IMR-90 (cell line): ENCODE results near the gene KIF1A. TPM values are rescaled to one million over a fixed set of nuclear protein-coding genes. Genes with fewer than 3 reads are reported as not detected.

Experiments
- ATAC-seq: fragments of 200-7000 bp; cut with Tn5 transposase; 2 replicates; pipeline ENCODE4 v1.9.1; 2020; ENCODE audit warnings: low read depth, mild to moderate bottlenecking, moderate library complexity
- BruUV-seq: library from RNA; stranded (reverse); fragments of 400-500 nt; replicated peaks from 2 replicates; lab custom pipeline; 2021; lab: Mats Ljungman, UMichigan
- CTCF ChIA-PET: fragments of 300-600 bp; formaldehyde crosslinking; extraction: SDS; loops from one replicate; lab custom pipeline; 2021; ENCODE audit warnings: antibody characterized with exemption; lab: Yijun Ruan, JAX
- POLR2A ChIA-PET: fragments of 300-600 bp; sonication (Branson Sonifier 250); formaldehyde crosslinking; loops from one replicate; lab custom pipeline; 2022; ENCODE audit warnings: antibody characterized with exemption; ENCODE audit not compliant: unreplicated experiment; lab: Charles Lee
- DNase-seq: peaks from one replicate; pipeline ENCODE4 v3.0.0; 2013
- H2AFZ ChIP-seq: replicated peaks from 2 replicates; pipeline ENCODE3; 2013; ENCODE audit warnings: low read length, mild to moderate bottlenecking; ENCODE audit not compliant: poor library complexity
- H2AK5ac ChIP-seq: 2 replicates; pipeline ENCODE4 v1.6.1; 2013; ENCODE audit warnings: low read depth, low read length, inconsistent platforms
- H2AK9ac ChIP-seq: replicated peaks from 2 replicates; pipeline ENCODE3; 2013; ENCODE audit warnings: mild to moderate bottlenecking, low read depth, low read length, moderate library complexity; ENCODE audit not compliant: poor library complexity
- H2BK120ac ChIP-seq: 2 replicates; pipeline ENCODE4 v1.6.1; 2013; ENCODE audit warnings: low read depth, low read length, inconsistent platforms
- H2BK15ac ChIP-seq: 3 replicates; pipeline ENCODE4 v1.6.1; 2013; ENCODE audit warnings: low read depth, low read length, inconsistent platforms
- H2BK20ac ChIP-seq: 2 replicates; pipeline ENCODE4 v1.6.1; 2013; ENCODE audit warnings: low read depth, mild to moderate bottlenecking, inconsistent platforms, low read length, moderate library complexity
- H2BK5ac ChIP-seq: 2 replicates; pipeline ENCODE4 v1.6.1; 2013; ENCODE audit warnings: mild to moderate bottlenecking, low read depth, low read length, inconsistent platforms; ENCODE audit not compliant: poor library complexity, severe bottlenecking
- H3K14ac ChIP-seq: replicated peaks from 2 replicates; pipeline ENCODE4 v1.6.1; 2013; ENCODE audit warnings: low read depth, low read length, inconsistent platforms
- H3K18ac ChIP-seq: 2 replicates; pipeline ENCODE4 v1.6.1; 2013; ENCODE audit warnings: low read depth, low read length, control low read depth
- H3K23ac ChIP-seq: 2 replicates; pipeline ENCODE4 v1.6.1; 2013; ENCODE audit warnings: low read depth, low read length, inconsistent platforms
- H3K27ac ChIP-seq: 2 replicates; pipeline ENCODE4 v1.5.1; 2013; ENCODE audit warnings: mild to moderate bottlenecking, control low read depth, low read length; ENCODE audit not compliant: insufficient read depth
- H3K27me3 ChIP-seq: 2 replicates; pipeline ENCODE4 v1.6.1; 2013; ENCODE audit warnings: low read length; ENCODE audit not compliant: control insufficient read depth, insufficient read depth
- H3K36me3 ChIP-seq: 2 replicates; pipeline ENCODE4 v1.6.1; 2013; ENCODE audit warnings: low read length, mixed read lengths; ENCODE audit not compliant: control insufficient read depth, insufficient read depth
- H3K4ac ChIP-seq: 2 replicates; pipeline ENCODE4 v1.6.1; 2013; ENCODE audit warnings: low read depth, low read length, inconsistent platforms
- H3K4me1 ChIP-seq: 2 replicates; pipeline ENCODE4 v1.6.1; 2013; ENCODE audit warnings: low read length, mixed read lengths; ENCODE audit not compliant: control insufficient read depth, insufficient read depth
- H3K4me2 ChIP-seq: 2 replicates; pipeline ENCODE4 v1.6.1; 2013; ENCODE audit warnings: low read depth, mild to moderate bottlenecking, control low read depth, low read length, moderate library complexity
- H3K4me3 ChIP-seq: 2 replicates; pipeline ENCODE4 v1.5.1; 2013; ENCODE audit warnings: low read depth, mild to moderate bottlenecking, control low read depth, low read length, moderate library complexity; ENCODE audit not compliant: insufficient read depth
- H3K56ac ChIP-seq: 2 replicates; pipeline ENCODE4 v1.6.1; 2013; ENCODE audit warnings: low read length, inconsistent platforms; ENCODE audit not compliant: insufficient read depth; ENCODE audit errors: extremely low read depth
- H3K79me1 ChIP-seq, 2 experiments: 2 replicates each; pipeline ENCODE4 v1.6.1; 2013; ENCODE audit warnings: low read length in 2 of 2, inconsistent platforms in 1 of 2, low read depth in 1 of 2
- H3K9ac ChIP-seq: 2 replicates; pipeline ENCODE4 v1.6.1; 2013; ENCODE audit warnings: low read depth, low read length, control low read depth
- H3K9me1 ChIP-seq: 2 replicates; pipeline ENCODE4 v1.6.1; 2013; ENCODE audit warnings: low read length, inconsistent platforms; ENCODE audit not compliant: insufficient read depth
- H3K9me3 ChIP-seq: 2 replicates; pipeline ENCODE4 v1.6.1; 2013; ENCODE audit warnings: low read length; ENCODE audit not compliant: control insufficient read depth, insufficient read depth
- H4K20me1 ChIP-seq: 2 replicates; pipeline ENCODE4 v1.6.1; 2013; ENCODE audit warnings: low read length, inconsistent platforms; ENCODE audit not compliant: insufficient read depth
- H4K5ac ChIP-seq: 2 replicates; pipeline ENCODE4 v1.6.1; 2013; ENCODE audit warnings: mild to moderate bottlenecking, low read depth, low read length, control low read depth
- H4K8ac ChIP-seq, 2 experiments: 2 replicates each; pipeline ENCODE4 v1.6.1; 2013; ENCODE audit warnings: low read depth in 2 of 2, low read length in 2 of 2, control low read depth in 1 of 2, inconsistent platforms in 1 of 2
- H4K91ac ChIP-seq: 2 replicates; pipeline ENCODE4 v1.6.1; 2013; ENCODE audit warnings: low read depth, low read length, inconsistent platforms; ENCODE audit not compliant: insufficient read depth
- CEBPB ChIP-seq: IDR thresholded peaks from 2 replicates; pipeline ENCODE4 v1.6.1; 2012; ENCODE audit warnings: low read depth, low read length, improper control_type of control experiment
- FOS ChIP-seq: fragments of 150-350 bp; IDR thresholded peaks from 2 replicates; pipeline ENCODE4 v1.6.1; 2016; ENCODE audit warnings: low read depth, low read length
- MXI1 ChIP-seq: IDR thresholded peaks from 2 replicates; pipeline ENCODE4 v1.6.1; 2012; ENCODE audit warnings: low read depth, mild to moderate bottlenecking, low read length, moderate library complexity, borderline replicate concordance
- NFE2L2 ChIP-seq: fragments of 150-350 bp; IDR thresholded peaks from 2 replicates; pipeline ENCODE4 v1.6.1; 2016; ENCODE audit warnings: low read depth, mild to moderate bottlenecking, low read length
- SMC3 ChIP-seq: fragments of 150-350 bp; IDR thresholded peaks from 2 replicates; pipeline ENCODE4 v1.6.1; 2016; ENCODE audit warnings: low read depth, mild to moderate bottlenecking, antibody characterized with exemption, low read length, moderate library complexity
- WGBS, 2 experiments: methylation state at CpG; one replicate each; pipeline versions ENCODE4 v1.1.5 to v1.1.7; 2013; ENCODE audit warnings: missing lambda C conversion rate in 2 of 2; ENCODE audit not compliant: insufficient read length in 1 of 2; ENCODE audit errors: extremely low coverage in 2 of 2; 5-methylcytosine and 5-hydroxymethylcytosine counted together
- dilution Hi-C: fragments of 300-500 bp; cut with HindIII; formaldehyde crosslinking; loops from one replicate; pipeline ENCODE4 v1.14.3; 2018; ENCODE audit warnings: low sequenced_read_pairs; ENCODE audit not compliant: unreplicated experiment
- in situ Hi-C: fragments of 300-500 bp; cut with MboI; formaldehyde crosslinking; loops from 3 replicates; pipeline ENCODE4 v1.14.3; 2019; ENCODE audit warnings: low sequenced_read_pairs, inconsistent platforms, mixed read lengths
- intact Hi-C: fragments of 100-400 bp; cut with micrococcal nuclease; formaldehyde crosslinking; loops from 2 replicates; pipeline ENCODE4 v1.10.0; 2022
- polyA plus RNA-seq, 3 experiments: library from polyadenylated mRNA; depleted of rRNA; stranded (reverse); fragments of >200 nt; gene quantifications; 2 replicates each; pipeline ENCODE4 v1.2.3, GENCODE V29; 2012; ENCODE audit warnings: low replicate concordance in 1 of 3
- total RNA-seq: library from RNA; depleted of rRNA; stranded (reverse); fragments of >200 nt; gene quantifications from 2 replicates; pipeline ENCODE4 v1.2.3, GENCODE V29; 2012

KIF1A gene
- total and polyA plus RNA-seq, 2 of the 4 experiments (the other 2 are of a cell fraction) = under 0.01 TPM; not detected in 1

- 75% methylated on average over 20 of the region's 32 CpGs; no CpG with 5 or more reads in 1 of the 2 experiments for WGBS, 2 experiments
- TF ChIP-seq NFE2L2 (no peak), MXI1 (no peak), SMC3 (no peak), FOS (no peak), CEBPB (no peak)
- no peak overlapping the region for H2BK120ac ChIP-seq
- no TSS peak for BruUV-seq
- H2BK15ac ChIP-seq = no peak overlapping the region
- H3K27ac ChIP-seq = no peak overlapping the region
- in situ Hi-C loops (no loop called here), intact Hi-C loops (no loop called here), dilution Hi-C loops (no loop called here)
- ChIA-PET CTCF (no interaction called here), POLR2A (no interaction called here)
- no peak overlapping the region for H3K14ac ChIP-seq
- no peak overlapping the region for H2AFZ ChIP-seq
- no peak overlapping the region for H2AK9ac ChIP-seq
- no peak overlapping the region for H4K5ac ChIP-seq
- no peaks in the 10 kb centered on the region; the same call in 1 of the 2 replicates for H3K27me3 ChIP-seq
- no peak overlapping the region for H2BK20ac ChIP-seq
- H3K4me2 ChIP-seq = no peak overlapping the region
- no peak overlapping the region for H4K8ac ChIP-seq
- H3K4ac ChIP-seq = no peak overlapping the region
- H3K56ac ChIP-seq = no peak overlapping the region
- H3K4me1 ChIP-seq = no peaks in the 10 kb centered on the region
- H3K79me1 ChIP-seq = no peaks in the 10 kb centered on the region
- no peaks in the 10 kb centered on the region for H3K36me3 ChIP-seq
- DNase-seq = no peak
- ATAC-seq = no peak
- no peak overlapping the region for H2BK5ac ChIP-seq
- H3K18ac ChIP-seq = no peak overlapping the region
- H3K9ac ChIP-seq = no peak overlapping the region
- H3K4me3 ChIP-seq = no peak overlapping the region
- no peaks in the 10 kb centered on the region for H3K9me1 ChIP-seq
- H4K20me1 ChIP-seq = no peaks in the 10 kb centered on the region
- no peak overlapping the region for H2AK5ac ChIP-seq
- H4K91ac ChIP-seq = no peak overlapping the region
- no peak overlapping the region for H3K23ac ChIP-seq
- H3K9me3 ChIP-seq = peaks cover 3% of the 10 kb centered on the region; the same call in 1 of the 2 replicates
Observed at GRCh38 chr2:240782886-240783818, 36.9 kb downstream of the KIF1A start.
